Activated CD4-positive, alpha-beta T cell treated with anti-CD3 and anti-CD28 coated beads, Interleukin-2, Interleukin-6, amounts not matched to agents 100 ng/mL and 50 ng/mL, durations not matched to agents 16 hours and 8 hours (primary cell): Measurements from ENCODE around the gene CHST13.
A peak's percentile ranks its signal among the peaks of the same experiment; 100 is the strongest.

Source experiments
- DNase-seq: peaks from one replicate; pipeline ENCODE4 v3.0.0-alpha.2; 2020

CHST13 gene

DNA sequence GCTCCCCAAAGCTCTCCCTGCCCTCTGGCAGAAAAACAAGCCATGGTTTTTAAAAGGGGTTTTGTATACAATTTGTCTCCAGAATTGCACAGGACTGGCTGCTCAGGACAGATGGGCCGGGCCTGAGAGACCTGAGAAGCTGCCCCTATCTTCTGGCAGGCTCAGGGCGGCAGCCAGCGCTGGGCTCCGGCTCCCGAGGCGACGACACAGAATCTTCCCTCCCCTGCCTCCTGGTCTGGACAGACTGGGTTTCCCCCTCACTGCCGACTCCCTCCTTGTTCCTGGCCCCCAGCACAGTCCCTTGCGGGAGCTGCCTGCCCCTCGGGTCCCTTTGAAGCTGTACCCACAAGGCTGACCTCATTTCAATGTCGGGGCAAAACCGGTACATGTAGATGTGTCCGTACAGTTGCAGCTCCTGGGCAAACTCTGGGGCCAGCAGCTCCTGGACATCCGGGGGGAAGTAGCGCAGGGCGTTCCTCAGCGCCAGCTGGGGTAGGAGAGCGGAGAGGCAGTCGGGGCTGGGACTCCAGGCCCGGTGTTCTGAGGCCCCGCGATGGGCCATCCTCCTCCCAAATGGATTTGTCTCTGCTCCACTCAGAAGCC lies 13.5 kb upstream of the CHST13 start:
- DNase-seq = no peak

DNA sequence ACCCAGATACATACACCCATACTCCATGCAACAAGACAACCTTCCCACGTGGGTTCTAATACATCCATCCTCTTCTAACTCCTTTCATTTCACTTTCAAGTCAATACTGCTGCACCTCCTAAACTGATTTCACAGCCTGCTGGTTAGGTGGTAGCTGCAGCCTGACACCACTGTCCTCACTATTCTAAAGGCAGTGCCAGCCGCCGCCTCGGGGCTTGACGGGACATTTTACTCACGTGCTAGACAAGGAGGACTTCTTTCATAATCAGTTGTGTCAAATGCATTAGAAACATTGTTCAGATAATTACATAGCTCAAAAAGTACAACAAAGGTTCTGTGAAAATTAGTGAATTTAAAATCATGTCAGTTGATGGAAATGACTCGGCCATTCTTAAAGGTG lies 12.7 kb upstream of the CHST13 start:
- DNase-seq = no peak

DNA sequence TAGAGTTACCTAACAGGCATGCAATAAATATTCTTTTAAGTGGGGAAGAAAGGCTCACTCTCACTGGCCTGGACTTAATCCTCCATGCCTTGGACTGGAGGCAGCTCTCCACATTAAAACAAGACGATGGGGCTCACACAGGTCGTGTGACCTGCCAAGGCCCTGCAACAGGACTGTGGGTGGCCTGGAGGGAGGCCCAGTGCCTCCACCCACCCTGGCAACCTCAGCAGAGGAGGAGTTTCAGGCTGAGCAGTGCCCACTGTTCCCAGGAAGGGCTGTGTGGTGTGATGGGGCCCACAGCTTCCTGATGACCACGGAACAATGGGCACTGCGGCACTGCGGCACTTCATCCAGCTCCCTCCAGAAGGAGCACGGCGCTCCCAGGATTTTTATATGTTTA lies 11.9 kb upstream of the CHST13 start:
- no peak for DNase-seq

DNA sequence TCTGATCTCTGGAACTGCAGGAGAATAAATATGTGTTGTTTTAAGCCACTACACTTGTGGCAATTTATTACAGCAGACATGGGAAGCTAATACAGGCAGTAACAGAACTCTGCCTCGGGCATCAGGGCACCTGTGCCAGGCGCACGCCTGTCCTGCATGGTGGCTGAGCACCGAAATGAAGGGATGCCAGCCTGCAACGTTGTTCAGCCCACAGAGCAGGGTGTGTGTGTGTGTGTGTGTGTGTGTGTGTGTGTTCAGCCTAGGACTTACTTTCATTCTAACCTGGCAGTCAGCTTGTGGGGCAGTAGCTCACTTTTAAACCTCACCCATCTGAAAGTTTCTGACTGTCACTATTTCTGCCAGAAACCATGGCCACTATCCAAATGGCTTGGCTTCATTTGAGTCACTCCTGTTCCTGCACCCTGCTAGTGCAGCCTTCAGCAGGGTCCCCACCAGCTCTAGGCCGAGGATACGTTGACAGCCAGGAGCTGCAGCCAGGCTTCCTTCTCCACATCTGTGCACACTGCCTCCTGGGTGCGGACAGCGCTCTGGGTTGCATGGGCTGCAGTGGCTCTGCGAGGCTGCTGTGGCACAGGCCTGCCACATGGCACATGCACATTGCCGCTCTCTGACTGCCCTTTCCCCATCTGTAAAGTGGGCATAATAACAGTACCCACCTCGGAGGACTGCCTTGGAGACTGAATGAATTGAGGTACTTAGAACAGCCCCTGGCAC lies 10.9 kb upstream of the CHST13 start:
- DNase-seq = no peak

DNA sequence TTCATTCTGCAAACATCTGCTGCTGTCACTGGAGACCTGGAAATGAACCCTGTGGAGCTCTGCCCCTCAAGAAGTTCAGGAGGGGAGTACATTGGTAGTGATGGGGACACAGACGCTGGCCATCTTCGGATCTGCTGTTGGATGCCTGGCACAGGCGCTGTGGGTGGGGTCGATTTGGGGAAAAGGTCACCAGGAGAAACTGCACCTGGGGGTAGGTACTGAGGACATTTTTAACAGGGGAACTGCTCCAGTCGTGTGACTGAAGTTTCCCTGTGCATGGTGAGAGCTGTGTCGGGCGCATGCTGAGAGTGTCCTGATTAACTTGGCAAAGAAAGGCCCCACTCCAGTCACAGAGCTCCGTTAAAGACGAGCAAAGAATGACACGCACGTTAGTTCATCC lies 9.8 kb upstream of the CHST13 start:
- no peak for DNase-seq

DNA sequence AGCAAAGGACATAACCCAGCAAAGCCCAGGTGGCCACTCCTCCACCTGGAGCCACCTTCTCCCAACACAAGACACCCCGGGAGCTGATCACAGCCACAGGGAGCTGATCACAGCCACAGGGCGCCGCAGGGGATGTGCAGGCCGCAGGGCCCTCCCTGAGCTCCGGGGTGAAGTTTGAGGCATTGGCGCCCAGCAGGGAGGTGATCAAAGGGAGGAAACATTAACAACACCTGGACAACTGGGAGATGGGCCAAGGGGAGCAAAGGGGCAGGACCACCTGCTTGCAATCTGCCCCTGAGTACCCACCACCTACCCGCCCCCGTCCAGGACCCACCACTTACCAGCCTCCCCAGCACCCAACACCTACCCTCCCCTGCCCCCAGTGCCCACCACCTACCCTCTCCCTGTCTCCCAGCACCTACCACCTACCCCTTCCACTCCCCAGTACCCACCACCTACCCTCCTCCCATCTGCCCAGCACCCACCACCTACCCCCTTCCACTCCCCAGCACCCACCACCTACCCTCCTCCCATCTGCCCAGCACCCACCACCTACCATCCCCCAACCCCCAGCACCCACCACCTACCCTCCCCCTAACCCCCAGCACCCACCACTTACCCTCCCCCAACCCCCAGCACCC lies 8.8 kb upstream of the CHST13 start:
- no peak for DNase-seq

DNA sequence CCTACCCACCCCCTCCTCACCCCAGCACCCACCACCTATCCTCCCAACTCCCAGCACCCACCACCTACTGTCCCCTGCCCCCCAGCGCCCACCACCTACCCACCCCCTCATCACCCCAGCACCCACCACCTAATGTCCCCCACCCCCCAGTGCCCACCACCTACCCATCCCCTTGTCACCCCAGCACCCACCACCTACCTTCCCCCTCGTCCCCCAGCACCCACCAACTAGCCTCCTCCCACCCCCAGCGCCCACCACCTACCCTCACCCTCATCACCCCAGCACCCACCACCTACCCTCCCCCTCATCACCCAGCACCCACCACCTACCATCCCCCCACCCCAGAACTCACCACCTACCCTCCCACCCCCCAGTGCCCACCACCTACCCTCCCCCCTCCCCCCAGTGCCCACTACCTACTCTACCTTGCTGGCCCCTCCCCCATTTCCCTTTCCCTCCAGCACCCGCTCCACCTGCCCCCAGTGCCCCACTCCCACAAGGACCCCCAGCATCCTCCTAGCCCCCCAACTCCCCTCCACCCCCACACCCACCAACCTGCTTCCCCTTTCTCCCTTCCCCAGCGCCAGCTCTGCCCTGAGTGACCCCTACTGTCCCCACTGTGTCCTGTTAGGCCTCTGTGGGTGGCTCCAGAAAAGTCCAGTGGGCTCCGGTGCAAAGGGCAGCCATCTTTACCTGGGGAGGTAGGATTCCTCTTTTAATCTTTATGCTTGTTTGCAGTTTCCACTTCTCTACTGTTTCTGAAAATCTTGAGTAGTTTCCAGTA lies 7.6 kb upstream of the CHST13 start:
- no peak for DNase-seq

DNA sequence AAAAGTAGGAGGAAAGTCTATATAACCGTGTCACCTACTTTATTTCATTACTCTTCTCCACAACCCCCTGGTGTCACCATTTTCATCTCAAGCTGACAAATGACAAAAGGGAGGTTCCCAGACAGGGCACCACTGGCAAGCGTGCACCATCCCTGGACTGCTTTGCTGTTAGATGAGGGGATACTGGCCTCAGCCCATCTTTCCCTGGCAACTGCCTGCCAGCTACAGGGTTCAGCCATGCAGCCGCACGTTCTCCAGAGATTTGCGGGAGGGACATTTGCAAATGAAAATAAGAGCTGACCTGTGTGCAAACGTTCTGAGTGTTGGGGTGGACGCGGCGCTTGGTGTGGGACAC lies 7.0 kb upstream of the CHST13 start:
- DNase-seq = no peak

DNA sequence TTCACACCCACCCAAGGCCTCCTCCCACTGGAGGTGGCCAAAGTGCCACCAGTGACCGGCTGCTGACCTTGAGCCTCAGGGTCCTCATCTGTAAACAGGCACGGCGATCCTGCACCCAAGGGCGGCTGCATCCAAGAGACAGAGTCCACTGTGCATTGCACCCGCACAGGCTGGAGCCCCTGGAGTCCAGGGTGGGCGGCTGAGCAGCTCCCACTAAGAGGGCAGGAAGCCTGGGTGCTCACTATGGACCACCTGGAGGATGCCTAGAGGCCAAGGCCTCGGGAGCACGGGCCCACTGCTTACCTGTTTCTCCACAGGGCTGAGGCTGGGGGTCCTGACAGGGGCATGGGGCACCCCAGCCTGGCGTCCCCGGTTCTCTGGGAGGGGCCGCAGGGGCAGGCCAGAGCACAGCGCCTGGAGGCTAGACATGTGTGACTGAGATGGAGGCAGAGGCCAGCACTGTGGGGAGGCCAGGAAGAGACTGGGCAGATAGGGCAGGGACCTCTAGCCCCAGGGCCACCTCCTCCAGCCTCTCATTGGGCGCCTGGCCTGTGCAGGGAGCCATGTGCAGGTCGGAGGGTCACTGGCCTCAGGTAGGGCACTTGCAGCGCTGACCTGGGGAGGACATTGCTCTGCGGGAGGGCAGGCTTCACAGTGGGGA lies 6.5 kb upstream of the CHST13 start, which contains the start of gene UROC1:
Gene UROC1 (minus strand): TSS at position 483 of the 661 bp plus-strand sequence. CDS start 54 bp downstream, at position 429.
- no peak for DNase-seq

DNA sequence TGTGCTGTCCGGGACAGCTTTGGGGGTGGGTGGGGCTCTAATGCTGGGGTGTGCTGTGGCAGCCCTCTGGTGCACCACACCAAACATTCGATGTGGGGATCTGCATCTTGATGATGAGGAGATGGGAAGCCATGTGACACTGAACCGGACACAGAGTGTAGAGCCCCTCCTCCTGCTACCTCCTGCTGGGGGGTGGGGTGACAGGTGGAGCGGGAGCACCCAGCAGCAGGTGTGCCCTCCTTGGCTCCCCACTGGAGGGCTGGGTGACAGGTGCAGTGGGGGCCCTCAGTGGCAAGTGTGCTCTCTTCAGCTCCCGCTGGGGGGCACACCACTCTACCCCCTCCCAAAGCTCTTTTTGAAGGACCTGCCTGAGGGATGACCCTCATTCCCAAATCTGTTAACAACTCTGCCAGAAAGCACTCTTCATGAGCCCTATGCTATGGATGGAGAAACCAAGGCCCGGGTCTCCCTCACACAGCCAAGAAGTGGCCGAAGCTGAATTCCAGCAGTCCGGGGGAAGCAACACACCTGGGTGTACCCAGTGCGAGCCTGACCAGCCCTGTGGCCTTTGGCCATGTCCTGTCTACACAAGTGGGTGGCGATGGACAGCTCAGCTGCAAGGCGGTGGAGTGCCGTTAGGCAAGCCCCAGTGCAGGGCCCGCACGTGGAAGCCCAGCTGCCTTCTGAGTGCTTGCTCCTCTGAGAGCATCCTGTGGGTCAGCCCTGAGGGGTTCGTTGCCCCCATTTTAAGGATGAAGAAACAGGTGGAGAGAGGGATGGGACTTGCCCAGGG lies 5.8 kb upstream of the CHST13 start:
- no peak for DNase-seq

DNA sequence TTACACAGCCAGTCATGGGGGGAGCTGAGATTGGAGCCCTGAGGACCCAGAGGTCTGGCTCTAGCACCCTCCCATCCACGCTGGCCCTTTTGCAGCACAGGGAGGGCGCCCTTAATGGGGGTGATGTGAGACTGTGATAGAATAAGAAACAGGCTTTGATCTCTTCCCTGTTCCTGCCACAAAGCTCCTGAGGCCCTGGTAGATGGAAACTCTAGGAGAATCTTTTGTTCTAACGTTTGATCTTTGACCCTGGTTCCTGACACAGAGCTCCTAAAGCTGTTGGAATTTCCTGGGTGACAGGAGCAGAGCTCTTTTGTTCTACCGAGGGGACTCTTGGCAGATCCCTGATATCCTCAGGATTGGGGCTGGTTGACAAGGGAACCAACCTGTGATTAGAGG lies 5.2 kb upstream of the CHST13 start:
- no peak for DNase-seq

DNA sequence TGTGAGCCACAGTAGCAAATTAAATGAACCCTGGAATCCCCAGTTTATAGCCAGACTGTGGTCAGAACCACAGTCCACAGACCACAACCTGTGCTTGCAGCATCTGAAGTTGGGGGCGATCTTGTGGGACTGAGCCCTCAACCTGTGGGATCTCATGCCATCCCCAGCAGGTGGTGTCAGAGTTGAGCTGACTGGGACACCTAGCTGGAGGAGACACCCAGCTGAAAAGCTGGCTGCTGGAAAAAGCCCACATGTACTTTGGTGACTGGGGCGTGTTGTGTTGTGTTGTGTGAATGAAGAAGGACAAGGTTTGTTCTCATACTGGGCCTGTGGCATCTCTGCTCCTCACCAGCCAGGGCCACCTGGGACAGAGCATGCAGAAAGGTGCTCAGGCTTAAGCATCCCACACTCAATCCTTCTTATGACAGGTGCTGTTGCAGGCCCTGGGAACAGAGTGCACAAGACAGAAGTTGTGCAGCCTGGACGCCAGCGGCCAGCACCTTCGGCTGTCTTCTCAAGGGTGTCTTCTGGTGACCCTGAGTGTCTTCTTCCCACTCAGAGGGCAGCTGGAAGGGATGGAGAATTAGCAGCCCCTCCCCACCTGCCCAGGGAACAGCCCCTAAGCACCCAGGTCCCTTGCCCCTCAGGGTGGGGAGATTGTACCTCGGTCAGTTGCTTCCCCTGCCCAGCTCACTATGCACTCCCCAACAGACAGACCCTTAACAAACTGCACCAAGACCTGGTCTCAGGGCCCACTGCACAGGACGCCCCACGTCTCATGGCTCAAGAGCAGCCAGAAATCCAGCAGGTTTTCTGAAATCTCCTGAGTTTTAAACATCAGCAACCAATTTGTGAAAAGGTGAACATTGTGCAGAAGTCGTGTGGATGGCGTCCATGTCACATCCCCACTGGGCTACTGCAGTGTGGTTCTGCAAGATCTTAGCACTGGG lies 4.2 kb upstream of the CHST13 start:
- no peak for DNase-seq

DNA sequence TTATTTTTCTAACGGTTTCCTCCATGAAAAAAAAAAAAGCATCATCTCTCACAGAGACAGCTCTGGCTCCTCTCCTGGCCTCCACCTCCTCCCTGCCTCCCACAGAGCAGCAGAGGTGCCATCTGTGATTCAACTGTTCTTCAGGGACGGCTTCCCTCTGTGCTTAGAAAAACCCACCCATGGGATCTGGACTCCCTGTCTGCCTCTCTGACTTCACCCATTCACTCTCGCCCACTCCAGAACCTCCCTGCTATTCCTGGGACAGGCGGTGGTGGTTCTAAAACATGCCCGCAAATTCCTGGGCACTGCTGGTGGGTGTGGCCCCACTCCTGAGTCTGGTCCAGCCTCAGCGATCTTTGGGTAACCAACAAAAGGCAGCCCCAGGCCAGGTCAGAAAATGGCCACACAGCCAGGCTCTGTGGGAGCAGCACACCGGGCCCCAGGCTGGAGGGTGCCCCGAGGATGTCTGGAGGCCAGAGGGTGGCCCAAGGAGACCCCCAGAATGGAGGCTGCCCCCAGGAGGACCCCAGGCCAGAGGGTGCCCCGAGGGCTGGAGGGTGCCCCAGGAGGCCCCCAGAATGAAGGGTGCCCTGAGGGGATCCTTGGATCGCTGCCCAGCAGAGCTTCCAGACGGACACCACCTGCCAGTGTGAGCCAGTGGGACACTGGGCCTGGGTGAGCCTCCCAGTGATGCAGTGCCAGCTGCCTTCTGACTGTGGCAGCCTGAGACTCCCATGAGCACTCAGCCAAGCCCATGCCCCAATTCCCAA lies 2.6 kb upstream of the CHST13 start:
- DNase-seq = no peak

DNA sequence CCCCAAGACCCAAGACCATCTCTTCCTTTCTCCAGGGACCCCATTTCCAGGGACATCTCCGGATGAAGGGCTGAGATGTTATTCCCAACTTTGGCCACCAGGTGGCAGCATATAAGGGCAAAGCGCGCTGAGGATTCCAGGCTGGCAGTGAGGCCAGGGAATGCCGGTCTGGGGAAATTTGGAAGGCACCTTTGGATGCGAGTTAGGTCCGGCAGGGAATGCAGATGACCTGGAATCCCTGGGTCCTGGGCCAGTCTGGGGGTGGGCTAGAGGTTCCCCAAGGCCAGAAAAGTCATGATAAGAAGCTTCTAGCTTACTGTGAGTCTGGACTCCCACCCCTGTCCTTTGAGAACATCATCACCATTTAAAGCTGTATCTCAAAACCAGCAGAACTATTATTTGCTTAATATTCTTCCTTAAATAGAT lies 1.6 kb upstream of the CHST13 start:
- peak; percentile 49 for DNase-seq

DNA sequence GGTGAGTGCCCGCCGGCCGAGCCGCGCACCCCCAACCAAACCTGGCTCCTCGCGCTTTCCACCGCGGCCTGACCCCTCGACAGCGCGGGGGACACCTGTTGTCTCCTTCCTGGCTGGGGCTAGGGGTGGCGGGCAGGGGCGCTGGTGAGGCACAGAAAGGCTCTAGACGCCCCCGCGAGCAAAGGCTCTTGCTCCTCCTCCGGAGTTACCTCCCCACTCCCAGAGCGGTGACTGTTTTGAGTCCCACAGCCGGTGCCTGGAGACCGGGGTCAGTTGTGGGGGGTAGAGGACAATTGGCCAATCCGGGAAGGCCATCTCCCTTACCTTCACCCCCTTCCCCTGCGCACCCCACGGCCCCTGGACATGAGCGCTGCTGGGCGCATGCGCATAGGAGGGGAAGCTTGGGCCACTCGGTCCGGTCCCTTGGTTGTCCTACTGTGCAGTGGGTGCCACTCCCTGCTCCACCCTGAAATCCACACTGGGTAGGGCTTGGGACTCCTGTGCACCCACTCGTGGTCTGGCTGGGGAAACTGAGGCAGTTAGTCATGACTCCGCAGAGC lies 554 bp downstream of the CHST13 start:
- DNase-seq = no peak

DNA sequence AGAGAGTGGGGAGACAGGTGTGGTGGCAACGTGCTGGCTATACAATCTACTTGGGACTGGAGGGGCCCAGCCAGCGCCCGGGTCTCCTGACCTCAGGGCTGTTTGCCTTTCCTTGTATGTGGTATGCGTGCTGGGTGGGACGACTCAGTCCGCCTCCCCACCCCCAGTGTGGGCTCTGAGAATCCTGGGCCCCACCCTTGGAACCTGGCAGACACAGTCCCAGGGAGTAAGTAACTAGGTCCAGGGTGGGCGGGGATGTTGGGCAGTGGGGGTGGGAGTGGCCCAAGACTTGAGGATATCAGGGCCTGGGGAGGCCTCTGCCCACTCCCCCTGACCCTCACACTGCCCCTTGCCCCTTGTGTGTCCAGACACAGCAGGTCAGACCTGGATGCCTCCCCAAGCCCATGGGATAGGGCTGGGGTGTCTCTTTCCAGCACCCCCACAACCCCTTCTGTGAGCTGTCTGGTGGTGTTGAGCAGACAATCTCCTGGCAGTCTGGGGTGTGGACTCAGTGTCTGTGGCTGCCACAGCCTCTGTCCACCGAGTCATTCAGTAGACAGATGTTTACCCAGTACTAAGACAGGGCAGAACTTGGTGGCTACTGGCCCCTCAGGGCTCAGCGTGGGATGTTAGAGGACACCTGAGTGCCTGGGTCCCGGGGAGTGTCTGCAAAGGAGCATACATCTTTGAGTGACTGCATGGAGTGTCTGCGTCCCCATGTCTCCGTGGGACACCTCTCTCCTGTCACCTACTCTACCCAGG lies 1.3 kb downstream of the CHST13 start:
- no peak for DNase-seq

DNA sequence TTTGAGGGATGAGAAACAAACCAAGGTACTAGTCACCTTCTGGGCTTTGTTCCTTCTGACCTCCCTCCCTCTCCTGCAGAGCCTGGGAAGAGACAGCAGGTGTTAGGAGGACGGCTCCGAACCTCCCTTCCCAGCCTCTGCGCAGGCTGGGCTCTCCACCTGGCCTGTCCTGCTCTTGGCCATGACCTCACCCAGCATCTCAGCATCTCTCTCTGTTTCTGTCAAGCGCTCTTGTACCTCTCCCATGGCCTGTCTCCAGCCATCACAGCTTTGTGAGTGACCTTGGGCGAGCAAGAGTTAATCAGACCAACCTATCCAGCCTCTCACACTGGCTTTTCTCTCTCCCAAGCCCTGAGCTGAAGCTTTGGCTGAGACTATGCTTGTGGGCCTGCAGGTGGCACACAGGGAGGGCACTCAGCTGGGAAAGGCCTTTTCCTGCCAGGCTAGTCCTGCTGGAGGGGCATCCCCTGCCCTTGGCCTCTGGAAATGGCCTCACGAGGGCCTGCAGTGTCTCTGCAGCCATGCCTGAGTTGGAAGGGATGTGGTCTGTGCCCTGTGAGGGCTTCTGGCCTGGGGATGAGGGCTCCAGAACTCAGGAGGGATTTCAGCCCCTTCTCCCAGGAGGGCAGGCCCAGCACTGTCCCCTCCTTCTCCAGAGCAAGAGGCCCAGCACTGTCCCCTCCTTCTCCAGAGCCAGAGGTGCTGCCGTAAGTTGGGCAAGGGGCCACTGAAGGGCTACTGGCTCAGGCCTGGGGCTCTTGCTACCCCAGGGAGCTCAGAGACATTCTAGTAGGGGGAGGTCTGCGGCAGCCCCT lies 2.1 kb downstream of the CHST13 start:
- DNase-seq = no peak

DNA sequence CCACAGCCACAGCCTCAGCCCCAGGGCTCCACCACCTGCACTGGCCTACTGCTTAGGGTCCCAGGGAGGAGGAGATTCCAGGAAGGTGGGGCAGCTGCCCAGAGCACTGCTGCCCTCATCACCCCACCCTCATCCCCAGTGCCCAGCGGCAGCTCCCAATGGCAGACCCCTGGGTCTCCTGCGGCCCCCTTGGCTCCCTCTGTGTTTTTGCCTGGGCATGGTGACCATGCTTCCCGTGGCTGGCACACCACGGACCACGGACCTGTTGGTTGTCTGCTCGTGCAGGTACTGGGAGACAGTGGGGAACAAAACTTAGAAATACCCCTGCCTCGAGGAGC lies 2.7 kb downstream of the CHST13 start:
- DNase-seq = no peak
